C4-2B (cell line): ENCODE results near the gene TTC36.

Experiments used
- ZFX ChIP-seq: fragments of 450-650 bp; IDR thresholded peaks from 2 replicates; pipeline ENCODE4 v1.6.1; 2017
- TF ChIP-seq, protein P1 (sequence below): fragments of 450-650 bp; conservative IDR thresholded peaks from 2 replicates; pipeline ENCODE4 v1.5.1; 2017; ENCODE audit warnings: mild to moderate bottlenecking

DNA sequence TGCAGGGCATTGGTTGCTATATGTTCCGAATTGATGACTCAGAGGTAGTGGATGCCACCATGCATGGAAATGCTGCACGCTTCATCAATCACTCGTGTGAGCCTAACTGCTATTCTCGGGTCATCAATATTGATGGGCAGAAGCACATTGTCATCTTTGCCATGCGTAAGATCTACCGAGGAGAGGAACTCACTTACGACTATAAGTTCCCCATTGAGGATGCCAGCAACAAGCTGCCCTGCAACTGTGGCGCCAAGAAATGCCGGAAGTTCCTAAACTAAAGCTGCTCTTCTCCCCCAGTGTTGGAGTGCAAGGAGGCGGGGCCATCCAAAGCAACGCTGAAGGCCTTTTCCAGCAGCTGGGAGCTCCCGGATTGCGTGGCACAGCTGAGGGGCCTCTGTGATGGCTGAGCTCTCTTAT lies 5.4 kb upstream of the TTC36 start:
- TF ChIP-seq, protein P1, sequence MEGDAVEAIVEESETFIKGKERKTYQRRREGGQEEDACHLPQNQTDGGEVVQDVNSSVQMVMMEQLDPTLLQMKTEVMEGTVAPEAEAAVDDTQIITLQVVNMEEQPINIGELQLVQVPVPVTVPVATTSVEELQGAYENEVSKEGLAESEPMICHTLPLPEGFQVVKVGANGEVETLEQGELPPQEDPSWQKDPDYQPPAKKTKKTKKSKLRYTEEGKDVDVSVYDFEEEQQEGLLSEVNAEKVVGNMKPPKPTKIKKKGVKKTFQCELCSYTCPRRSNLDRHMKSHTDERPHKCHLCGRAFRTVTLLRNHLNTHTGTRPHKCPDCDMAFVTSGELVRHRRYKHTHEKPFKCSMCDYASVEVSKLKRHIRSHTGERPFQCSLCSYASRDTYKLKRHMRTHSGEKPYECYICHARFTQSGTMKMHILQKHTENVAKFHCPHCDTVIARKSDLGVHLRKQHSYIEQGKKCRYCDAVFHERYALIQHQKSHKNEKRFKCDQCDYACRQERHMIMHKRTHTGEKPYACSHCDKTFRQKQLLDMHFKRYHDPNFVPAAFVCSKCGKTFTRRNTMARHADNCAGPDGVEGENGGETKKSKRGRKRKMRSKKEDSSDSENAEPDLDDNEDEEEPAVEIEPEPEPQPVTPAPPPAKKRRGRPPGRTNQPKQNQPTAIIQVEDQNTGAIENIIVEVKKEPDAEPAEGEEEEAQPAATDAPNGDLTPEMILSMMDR: no peak
- TF ChIP-seq ZFX: no peak
